ENCODE results near the gene SC5D.

The SC5D gene

DNA sequence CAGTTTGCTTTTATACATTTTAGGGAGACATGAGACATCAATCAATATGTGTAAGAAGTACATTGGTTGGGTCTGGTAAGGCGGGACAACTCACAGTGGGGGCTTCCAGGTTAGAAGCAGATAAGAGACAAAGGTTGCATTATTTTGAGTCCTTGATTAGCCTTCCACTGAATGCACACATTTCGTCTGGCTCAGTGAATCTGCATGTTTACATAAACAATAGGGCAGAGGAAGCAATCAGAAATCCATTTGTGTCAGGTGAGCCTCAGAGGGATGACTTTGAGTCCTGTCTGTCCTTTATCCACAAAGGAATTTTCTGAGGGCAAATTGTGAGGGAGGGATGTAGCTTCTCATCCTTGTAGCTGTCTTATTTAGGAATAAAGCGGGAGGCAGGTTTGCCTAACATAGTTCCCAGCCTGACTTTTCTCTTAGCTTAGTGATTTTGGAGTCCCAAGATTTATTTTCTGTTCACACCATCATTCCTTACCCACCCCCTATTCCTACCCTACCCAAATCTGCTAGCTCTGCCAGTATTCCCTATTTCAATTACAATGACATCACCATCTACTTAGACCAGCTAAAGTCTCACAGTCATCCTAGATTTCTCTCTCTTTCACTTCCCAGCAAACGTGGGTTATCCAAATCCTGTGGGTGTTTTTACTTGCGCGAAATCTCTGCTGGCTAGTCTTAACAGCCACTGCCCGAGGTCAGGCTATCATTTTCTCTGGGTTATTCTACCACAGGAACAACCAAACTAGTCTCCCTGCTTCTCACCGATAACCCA lies 2.9 kb downstream of the SC5D start:
- DNase-seq: no peak

- DNase-seq: no peak
Measured at GRCh38 chr11:121297872-121298271, 5.3 kb downstream of the SC5D start.

- no peak for DNase-seq
Measured at GRCh38 chr11:121298774-121299173, 6.2 kb downstream of the SC5D start.

DNA sequence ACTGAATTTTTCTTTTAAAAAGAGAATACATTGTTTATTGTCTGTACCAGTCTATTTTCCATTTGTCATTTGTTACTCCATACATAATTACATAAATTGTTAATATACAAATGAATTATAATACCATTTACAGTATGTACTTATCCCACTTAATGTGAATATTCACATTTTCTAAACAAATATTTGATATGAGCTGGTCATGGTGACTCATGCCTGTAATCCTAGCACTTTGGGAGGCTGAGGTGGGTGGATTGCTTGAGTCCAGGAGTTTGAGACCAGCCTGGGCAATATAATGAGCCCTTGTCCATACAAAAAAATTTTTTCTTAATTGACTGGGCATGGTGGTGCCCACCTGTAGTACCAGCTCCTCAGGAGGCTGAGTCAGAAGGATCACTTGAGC lies 6.8 kb downstream of the SC5D start:
- no peak for DNase-seq

GRCh38 chr11:121300313-121300971 lies 7.9 kb downstream of the SC5D start:
- DNase-seq: peak; percentile 73

GRCh38 chr11:121300972-121301699 lies 8.6 kb downstream of the SC5D start:
- DNase-seq: no peak

DNA sequence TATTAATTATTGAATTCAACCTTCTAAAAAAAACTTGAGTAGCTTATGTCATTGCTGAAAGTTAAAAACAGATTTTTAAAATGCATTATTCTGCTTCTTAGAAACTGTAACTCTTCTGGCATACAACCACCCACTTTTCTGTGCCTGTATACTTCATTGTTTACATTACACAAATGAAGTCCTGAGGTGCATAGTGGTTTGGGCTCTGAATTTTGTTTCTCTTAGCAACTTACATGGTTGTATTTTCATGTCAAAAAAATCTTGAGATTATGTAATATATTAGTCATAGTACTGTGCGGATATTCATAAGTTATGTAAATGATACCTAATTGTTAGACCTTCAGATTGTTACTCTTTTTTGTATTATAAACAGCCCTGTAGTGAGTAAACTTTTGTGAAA lies 12.2 kb downstream of the SC5D start:
- DNase-seq: no peak

- DNase-seq: no peak
Measured at GRCh38 chr11:121308816-121309215, 16.2 kb downstream of the SC5D start.

GRCh38 chr11:121309688-121310087 lies 17.1 kb downstream of the SC5D start:
- no peak for DNase-seq

DNA sequence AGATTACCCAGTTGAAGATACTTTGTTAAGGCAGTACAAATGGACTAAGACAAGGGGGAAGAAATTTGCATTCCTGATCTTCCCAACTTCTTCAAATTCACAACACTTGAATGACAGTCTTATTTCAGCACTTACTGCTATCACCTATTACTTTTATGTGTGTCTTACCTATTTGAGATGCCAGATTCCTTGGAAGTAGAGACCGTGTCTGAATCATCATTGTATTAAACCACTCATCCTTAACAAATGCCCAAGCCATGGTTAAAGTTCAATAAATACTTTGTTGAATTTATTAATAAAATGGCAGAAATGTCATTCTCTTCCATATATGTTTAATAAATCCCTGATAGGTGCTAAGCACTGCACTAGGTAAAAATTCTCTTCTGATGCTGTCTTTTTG lies 18.3 kb downstream of the SC5D start:
- DNase-seq: no peak

DNA sequence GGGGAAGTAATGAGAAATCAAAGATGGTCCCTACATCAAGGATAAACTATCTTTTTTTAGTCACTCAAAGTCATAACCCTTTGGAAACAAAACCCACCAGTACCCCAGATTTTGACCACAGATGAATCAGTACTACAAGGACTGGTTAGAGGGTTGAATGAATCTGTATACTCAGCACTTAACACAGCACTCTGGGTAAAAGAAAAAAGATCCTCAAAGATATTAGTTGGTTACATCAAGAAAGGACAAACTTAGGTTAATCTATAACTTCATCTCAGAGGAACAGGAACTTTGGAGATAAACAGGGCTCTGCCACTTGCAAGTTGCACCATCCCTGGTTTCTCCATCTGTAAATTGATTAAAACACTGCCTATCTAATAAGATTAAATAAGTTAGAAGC lies 18.8 kb downstream of the SC5D start:
- no peak for DNase-seq

- DNase-seq: no peak
Measured at GRCh38 chr11:121312483-121312882, 19.9 kb downstream of the SC5D start.

DNA sequence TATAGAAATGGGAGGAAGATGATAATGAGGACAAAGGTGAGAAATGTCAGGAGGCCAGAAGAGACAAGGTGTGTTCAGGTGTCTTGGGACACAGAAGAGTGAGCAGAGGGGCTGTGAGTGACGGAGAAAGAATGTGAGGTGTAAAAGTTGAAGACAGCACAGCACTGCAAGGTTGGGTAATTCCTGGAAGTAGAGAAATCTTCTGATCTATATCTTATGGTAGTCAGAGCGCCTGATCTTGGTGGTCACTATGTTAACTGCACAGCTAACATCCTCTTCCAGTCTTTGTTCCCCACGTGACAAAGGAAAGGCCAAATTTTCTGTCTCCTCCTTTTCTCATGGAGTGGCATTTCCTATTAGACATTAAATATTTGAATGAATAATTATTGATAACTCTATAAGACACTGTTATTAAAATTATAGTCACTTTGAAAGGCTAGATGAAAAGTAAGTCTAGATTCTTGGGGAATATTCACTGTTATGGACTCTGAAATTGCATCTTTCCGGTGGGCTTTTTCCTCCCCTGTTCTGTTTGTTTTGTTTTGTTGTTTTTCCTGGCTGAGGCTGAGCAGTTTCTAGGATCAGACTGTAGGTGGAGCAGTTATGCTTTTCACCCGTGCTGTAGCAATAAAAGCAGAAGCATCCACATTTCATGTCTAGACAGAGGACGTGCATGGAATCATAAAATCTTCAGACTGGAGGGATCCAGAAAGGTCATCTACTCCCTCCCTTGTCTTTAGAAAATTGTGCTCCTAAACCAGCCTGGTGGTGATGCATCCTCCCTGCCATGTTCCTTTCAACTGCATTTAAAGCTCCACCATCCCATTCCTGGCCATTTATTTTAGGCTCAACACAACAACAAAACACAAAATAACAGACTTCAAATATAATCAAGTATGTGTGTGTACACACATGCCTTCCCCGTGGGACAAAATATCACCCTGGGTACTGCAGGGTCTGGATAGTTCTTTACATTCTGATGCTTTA lies 26.6 kb downstream of the SC5D start:
- peak; percentile 88 for DNase-seq

DNA sequence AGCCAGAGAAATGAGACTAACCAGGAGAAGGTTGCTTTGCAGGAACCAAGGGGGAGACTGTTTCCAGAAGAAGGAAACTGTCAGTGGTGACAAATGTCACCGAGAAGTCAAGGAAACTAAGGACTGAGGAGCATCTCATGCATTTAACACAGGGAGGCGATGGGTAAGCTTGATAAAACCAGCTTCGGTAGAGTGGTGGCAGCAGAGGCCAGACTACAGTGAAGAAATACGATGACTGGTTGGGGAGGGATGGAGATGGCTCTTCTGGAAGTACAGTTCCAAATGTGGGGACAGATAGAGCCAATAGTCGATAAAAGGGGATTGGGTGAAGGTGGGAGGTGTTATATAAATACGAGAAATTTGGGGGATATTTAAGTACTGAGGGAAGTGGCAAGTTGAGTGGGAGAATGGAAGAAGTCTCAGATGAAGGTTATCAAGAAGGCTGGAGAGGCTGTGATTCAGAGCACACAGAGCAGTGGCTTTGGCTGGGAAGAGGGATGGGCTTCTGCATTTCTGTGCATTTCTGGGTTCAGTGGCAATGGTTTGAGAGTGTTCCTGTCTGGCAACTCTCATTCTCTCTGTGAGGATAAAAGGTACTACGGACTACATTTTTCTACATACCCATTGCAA lies 29.2 kb downstream of the SC5D start:
- peak; percentile 62 for DNase-seq

DNA sequence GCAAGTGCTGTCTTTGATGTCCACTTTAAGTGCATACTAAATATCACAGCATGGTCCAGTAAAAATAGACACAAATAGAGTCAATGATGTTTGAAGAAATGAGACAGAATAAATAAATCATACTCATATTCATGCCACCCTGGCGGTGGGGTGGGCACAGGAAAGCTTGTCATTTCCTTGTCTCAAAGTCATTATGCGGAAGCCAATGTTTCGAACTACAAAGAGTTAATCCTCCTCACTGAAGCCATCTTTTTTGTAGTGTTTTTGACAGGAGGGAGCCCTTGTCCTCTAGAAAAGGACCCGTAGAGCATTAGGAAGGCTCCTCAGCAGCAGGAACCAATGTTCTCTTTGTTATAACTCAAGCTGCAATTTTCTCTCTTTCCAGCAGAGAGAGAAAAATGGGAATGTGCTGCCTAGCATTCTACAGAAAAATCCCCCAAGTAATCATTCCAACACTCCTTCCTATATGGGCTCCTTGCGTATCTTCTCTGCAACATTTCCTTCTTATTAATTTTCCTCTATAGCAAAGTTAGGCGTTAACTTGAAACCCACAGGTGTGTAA lies 30.6 kb downstream of the SC5D start:
- no peak for DNase-seq

GRCh38 chr11:121326230-121326629 lies 33.7 kb downstream of the SC5D start:
- DNase-seq: no peak

- DNase-seq: no peak
Measured at GRCh38 chr11:121327553-121327952, 35.0 kb downstream of the SC5D start.

DNA sequence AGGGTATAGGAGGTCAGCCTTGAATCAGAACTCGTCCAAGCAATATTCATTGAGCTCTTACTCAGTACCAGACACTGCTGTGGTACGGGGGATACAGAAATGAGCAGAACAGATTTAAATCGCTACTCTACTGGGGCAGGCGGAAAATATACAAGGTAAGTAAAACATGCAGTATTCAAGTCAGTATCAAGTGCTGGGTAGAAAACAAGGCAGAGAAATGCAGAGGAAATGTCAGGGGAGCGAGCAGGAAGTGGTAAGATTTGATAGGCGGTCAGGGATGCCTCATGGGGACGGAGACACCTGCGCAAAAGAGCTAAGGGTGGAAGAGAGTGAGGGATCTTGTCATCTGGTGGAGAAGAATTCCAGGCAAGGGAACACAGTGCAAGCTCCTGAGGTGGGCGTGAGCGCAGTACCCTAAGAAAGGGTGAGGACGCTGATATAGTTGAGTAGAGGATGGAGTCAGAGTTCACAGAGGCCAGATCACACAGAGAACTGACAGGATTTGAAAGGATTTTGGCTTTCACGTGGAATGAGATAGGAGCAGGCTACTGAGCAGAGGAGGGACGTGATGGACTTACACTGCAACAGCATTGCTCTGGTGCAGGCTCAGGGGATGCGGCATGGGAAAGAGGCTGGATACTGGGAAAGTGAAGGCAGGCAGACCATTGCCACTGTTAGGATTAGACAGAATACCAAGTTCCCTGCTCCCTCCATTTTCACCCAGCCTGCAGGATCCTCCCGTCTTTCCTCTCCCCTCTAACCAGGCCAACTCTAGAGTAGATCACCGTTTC lies 35.8 kb downstream of the SC5D start:
- DNase-seq: no peak

DNA sequence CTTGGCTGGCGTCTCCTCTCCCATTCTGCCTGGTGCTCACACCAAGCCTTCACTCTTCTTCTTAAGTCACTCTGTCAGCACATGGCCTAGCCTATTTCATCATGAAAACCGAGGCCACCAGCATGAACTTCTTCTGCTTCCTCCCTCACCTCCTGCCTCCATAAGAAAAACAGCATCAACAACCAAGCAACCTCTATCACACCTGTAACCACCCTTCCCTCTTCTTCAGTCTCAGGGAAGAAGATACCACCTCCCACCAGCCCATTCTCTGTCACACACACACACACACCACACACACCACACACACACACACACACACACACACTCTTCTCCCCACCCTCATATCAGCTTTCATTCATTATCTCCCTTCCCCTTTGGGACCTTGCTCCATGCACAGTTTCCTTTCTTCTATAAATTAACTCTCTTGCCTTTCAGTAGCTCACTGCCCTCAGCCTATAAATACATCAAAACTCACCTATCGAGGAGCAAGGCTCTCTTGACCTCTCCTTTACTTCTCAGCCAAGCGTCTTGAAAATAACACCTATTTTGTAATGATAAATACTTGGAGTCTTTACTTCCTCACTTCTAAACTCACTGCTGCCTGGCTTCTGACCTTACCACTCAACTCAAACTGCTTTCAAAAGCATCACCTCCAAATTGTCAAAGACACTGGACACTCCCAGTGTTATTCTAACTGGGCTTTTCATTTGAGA lies 36.6 kb downstream of the SC5D start:
- no peak for DNase-seq

GRCh38 chr11:121329781-121330395 lies 37.3 kb downstream of the SC5D start:
- no peak for DNase-seq

Measured in NCI-H1105 treated with DMSO at 0.1 percent for 48 hours (cell line).